GM18508 (cell line): ENCODE data around the gene SPP2.

Experiments used
- ATAC-seq: cut with Tn5 transposase; IDR thresholded peaks from one replicate; pipeline ENCODE4 v1.9.1; 2021; ENCODE audit warnings: moderate number of reproducible peaks; ENCODE audit not compliant: insufficient read depth, unreplicated experiment

The SPP2 gene

GRCh38 chr2:234083572-234084348, 33.3 kb downstream of the SPP2 start:
- ATAC-seq = no peak

GRCh38 chr2:234091432-234091879, 41.0 kb downstream of the SPP2 start:
- no peak for ATAC-seq

- ATAC-seq = no peak
These were observed 41.4 kb downstream of the SPP2 start for GRCh38 chr2:234091883-234092282.

GRCh38 chr2:234092344-234092743, 41.8 kb downstream of the SPP2 start:
- ATAC-seq = no peak

GRCh38 chr2:234095301-234095700, 44.8 kb downstream of the SPP2 start:
- ATAC-seq = no peak

GRCh38 chr2:234096164-234096563, 45.7 kb downstream of the SPP2 start:
- ATAC-seq = no peak

- ATAC-seq = no peak
These were observed 48.2 kb downstream of the SPP2 start for GRCh38 chr2:234098681-234099080.

GRCh38 chr2:234099266-234099665, 48.8 kb downstream of the SPP2 start:
- no peak for ATAC-seq

- ATAC-seq = no peak
These were observed 50.2 kb downstream of the SPP2 start for GRCh38 chr2:234100686-234101085.

- ATAC-seq = no peak
These were observed 51.6 kb downstream of the SPP2 start for GRCh38 chr2:234102112-234102511.

GRCh38 chr2:234107861-234108260, 57.4 kb downstream of the SPP2 start:
- no peak for ATAC-seq

- no peak for ATAC-seq
These were observed 58.8 kb downstream of the SPP2 start for GRCh38 chr2:234109321-234109720.

- no peak for ATAC-seq
These were observed 59.7 kb downstream of the SPP2 start for GRCh38 chr2:234110219-234110618.

GRCh38 chr2:234111523-234111922, 61.0 kb downstream of the SPP2 start:
- no peak for ATAC-seq

- no peak for ATAC-seq
These were observed 65.5 kb downstream of the SPP2 start for GRCh38 chr2:234116010-234116409.

- no peak for ATAC-seq
These were observed 71.5 kb downstream of the SPP2 start for GRCh38 chr2:234121999-234122398.

- ATAC-seq = no peak
These were observed 75.1 kb downstream of the SPP2 start for GRCh38 chr2:234125451-234126145.

GRCh38 chr2:234126146-234126470, 75.6 kb downstream of the SPP2 start:
- ATAC-seq = no peak
